MCF 10A (cell line): ENCODE measurements around the gene FCER2. TPM values are rescaled to one million over a fixed set of nuclear protein-coding genes. Genes with fewer than 3 reads are reported as not detected.

Experiments used
- BruUV-seq: library from RNA; stranded (reverse); fragments of 400-500 nt; replicated peaks from 2 replicates; lab custom pipeline; 2021; lab: Mats Ljungman, UMichigan
- CTCF ChIA-PET: fragments of 300-600 bp; sonication (Branson Sonifier 250); formaldehyde crosslinking; extraction: SDS; loops from one replicate; lab custom pipeline; 2021; ENCODE audit warnings: antibody characterized with exemption, inconsistent platforms; lab: Yijun Ruan, JAX
- POLR2A ChIA-PET: fragments of 300-600, 350-650 bp; sonication (Branson Sonifier 250); formaldehyde crosslinking; extraction: SDS; loops from one replicate; lab custom pipeline; 2020; ENCODE audit warnings: antibody characterized with exemption, inconsistent platforms; lab: Yijun Ruan, JAX
- DNase-seq: peaks from one replicate; pipeline ENCODE4 v3.0.0-alpha.2; 2018; ENCODE audit not compliant: unreplicated experiment
- H3K27ac Mint-ChIP-seq: one replicate; pipeline ENCODE4 v1.8.0; 2022; ENCODE audit warnings: mild to moderate bottlenecking, low read depth, mixed read lengths; ENCODE audit not compliant: unreplicated experiment
- H3K27me3 Mint-ChIP-seq: one replicate; pipeline ENCODE4 v1.8.0; 2022; ENCODE audit warnings: mixed read lengths; ENCODE audit not compliant: insufficient read depth, unreplicated experiment
- H3K36me3 Mint-ChIP-seq: one replicate; pipeline ENCODE4 v1.8.0; 2022; ENCODE audit warnings: mild to moderate bottlenecking, moderate library complexity, mixed read lengths; ENCODE audit not compliant: insufficient read depth, unreplicated experiment
- H3K4me1 Mint-ChIP-seq: one replicate; pipeline ENCODE4 v1.8.0; 2022; ENCODE audit warnings: mixed read lengths; ENCODE audit not compliant: insufficient read depth, unreplicated experiment
- H3K4me3 Mint-ChIP-seq: one replicate; pipeline ENCODE4 v1.8.0; 2022; ENCODE audit warnings: mild to moderate bottlenecking, moderate library complexity, mixed read lengths; ENCODE audit not compliant: unreplicated experiment
- H3K9me3 Mint-ChIP-seq: one replicate; pipeline ENCODE4 v1.8.0; 2022; ENCODE audit warnings: mixed read lengths; ENCODE audit not compliant: unreplicated experiment
- intact Hi-C: fragments of 100-400 bp; cut with micrococcal nuclease; formaldehyde crosslinking; loops from 2 replicates; pipeline ENCODE4 v1.14.1; 2022
- total RNA-seq: library from RNA; stranded (reverse); gene quantifications from 2 replicates; pipeline ENCODE4 v1.2.3, GENCODE V29; 2022
- TF ChIP-seq, protein P1 (sequence below): fragments of 200-600 bp; IDR thresholded peaks from one replicate; pipeline ENCODE4 v1.8.0; 2022; ENCODE audit warnings: antibody characterized with exemption, mild to moderate bottlenecking; ENCODE audit not compliant: unreplicated experiment

Gene FCER2
- total RNA-seq, 1 experiment from 2014 or later, result not detected

DNA sequence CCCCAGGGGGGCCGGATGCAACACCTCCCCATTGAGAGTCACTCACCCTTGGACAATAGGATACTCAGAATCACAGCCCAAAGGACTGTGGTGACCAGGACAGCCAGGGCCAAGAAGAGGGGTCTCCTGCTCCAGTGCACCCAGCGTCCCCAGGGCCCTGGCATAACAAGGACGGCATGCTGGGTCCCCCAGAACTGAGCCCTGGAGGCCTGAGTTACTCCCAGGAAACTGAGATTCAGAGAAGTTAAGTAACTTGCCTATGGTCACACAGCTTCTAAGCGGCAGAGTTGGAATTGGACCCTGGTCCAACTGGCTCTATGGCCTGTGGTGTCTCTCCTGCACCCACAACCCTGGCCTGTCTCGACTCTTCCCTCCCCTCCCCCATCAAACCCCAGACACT lies 29.7 kb upstream of the FCER2 start:
- H3K4me1 Mint-ChIP-seq, result peaks cover 6% of the 10 kb centered on the region
- ChIA-PET CTCF (interaction anchor here (0.5 to 1.2 kb wide), 3 partner anchors 25 to 163 kb away, joined by 3 read pairs; no protein-coding TSS in a partner anchor), POLR2A (no interaction called here)
- H3K27me3 Mint-ChIP-seq, result peaks cover 65% of the 10 kb centered on the region
- BruUV-seq, result no TSS peak
- no peak for DNase-seq
- H3K36me3 Mint-ChIP-seq, result no peaks in the 10 kb centered on the region
- H3K4me3 Mint-ChIP-seq, result no peak overlapping the region
- TF ChIP-seq, protein P1, sequence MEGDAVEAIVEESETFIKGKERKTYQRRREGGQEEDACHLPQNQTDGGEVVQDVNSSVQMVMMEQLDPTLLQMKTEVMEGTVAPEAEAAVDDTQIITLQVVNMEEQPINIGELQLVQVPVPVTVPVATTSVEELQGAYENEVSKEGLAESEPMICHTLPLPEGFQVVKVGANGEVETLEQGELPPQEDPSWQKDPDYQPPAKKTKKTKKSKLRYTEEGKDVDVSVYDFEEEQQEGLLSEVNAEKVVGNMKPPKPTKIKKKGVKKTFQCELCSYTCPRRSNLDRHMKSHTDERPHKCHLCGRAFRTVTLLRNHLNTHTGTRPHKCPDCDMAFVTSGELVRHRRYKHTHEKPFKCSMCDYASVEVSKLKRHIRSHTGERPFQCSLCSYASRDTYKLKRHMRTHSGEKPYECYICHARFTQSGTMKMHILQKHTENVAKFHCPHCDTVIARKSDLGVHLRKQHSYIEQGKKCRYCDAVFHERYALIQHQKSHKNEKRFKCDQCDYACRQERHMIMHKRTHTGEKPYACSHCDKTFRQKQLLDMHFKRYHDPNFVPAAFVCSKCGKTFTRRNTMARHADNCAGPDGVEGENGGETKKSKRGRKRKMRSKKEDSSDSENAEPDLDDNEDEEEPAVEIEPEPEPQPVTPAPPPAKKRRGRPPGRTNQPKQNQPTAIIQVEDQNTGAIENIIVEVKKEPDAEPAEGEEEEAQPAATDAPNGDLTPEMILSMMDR, result no peak
- no peaks in the 10 kb centered on the region for H3K9me3 Mint-ChIP-seq
- no peak overlapping the region for H3K27ac Mint-ChIP-seq
- intact Hi-C loops, result no loop called here

DNA sequence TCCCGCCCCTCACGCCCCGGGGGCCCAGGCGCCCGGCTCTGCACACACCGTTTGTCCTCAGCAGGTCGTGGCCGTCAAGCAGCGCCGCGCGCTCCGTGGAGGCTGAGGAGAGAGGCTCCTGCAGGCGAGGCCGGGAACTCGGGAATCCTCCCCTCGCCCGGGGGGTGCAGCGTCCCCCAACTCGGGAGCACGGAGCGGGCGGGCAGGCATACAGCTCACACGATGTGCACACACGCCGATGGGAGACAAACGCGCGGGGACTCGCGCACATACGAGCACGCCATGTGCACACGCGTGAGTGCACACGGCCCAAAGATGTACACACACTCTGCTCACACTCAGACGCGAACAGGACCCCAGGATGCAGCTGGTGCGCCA lies 29.3 kb upstream of the FCER2 start:
- TF ChIP-seq, protein P1, result no peak
- DNase-seq, result no peak
- CTCF ChIA-PET, result interaction anchor here (0.5 kb wide), 2 partner anchors 25 to 138 kb away, joined by 3 read pairs; no protein-coding TSS in a partner anchor
- BruUV-seq, result no TSS peak
- intact Hi-C loops, result no loop called here
- POLR2A ChIA-PET, result no interaction called here
- H3K4me1 Mint-ChIP-seq, result peaks cover 6% of the 10 kb centered on the region
- H3K4me3 Mint-ChIP-seq, result no peak overlapping the region
- H3K9me3 Mint-ChIP-seq, result no peaks in the 10 kb centered on the region
- no peaks in the 10 kb centered on the region for H3K36me3 Mint-ChIP-seq
- no peak overlapping the region for H3K27ac Mint-ChIP-seq
- H3K27me3 Mint-ChIP-seq, result peaks cover 61% of the 10 kb centered on the region

DNA sequence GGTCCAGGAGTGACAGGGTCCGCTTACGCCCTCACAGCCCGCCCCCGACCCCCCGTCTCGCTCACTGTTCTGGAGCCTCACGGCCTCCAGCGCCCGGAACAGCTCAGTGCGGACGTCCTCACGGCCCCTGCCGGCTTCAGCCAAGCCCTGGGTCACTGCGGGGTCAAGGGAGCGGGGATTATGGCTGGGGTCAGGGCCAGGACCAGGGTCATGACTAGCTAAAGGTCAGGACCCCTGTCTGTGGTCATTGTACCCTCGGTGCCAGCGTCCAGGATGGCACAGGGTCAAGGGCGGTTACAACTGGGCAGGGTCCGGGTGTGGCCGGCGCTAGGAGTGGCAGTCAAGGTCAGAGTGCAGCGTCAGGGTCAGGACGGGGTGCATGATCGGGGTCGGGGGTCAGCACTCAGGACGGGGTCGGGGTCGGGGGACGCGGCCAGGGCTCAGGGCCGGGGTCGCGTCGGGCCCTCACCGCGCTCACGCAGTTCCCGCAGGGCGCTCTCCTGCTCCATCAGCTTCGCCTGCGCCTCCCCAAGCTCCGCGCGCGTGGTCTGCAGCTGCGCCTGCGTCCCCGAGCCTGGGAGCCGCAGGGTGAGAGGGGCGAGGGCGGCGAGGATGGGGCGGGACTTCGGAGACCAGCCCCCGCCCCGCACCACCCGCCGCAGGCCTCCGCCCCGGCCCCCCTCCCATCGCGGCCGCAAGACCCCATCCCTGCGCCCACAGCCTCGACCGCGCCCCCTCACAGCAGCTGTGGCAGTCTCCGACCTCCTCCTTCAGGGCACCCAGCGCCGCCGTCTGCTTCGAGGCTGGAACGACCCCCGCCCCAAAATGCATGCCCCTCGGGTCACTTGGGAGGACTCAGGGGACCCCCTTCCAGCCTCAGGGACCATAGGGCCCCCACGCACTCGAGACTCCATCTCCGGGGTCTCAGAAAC lies 28.6 kb upstream of the FCER2 start:
- BruUV-seq, result no TSS peak
- POLR2A ChIA-PET, result interaction anchor here (0.6 kb wide), 1 partner anchor 64 kb away, joined by 3 read pairs; no protein-coding TSS in a partner anchor
- CTCF ChIA-PET, result no interaction called here
- TF ChIP-seq, protein P1, result no peak
- no peak for DNase-seq
- Mint-ChIP-seq H3K9me3 (no peaks in the 10 kb centered on the region), H3K27ac (no peak overlapping the region), H3K27me3 (peaks cover 54% of the 10 kb centered on the region), H3K4me1 (peaks cover 6% of the 10 kb centered on the region), H3K4me3 (no peak overlapping the region), H3K36me3 (no peaks in the 10 kb centered on the region)
- intact Hi-C loops, result no loop called here

DNA sequence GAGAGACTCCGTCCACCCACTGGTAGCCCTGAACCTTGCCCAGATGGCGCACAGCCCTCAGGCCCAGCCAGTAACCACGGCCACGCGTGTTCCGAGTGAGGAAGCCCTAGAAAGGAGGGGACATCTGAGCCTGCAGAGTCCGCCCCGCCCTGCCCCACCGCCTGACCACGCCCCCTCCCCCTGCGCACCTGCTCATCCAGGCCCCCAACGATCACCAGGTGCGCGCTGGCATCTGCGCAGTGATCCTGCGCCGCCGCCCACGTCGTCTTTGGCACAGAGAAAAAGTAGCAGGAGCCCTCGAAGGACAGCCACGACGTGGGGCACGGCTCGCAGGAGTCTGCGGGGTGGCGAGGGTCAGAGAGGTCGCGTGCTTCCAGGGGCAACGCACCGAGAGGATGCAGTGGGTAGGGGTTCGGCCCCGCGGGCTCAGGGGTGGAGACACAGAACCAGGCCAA lies 27.9 kb upstream of the FCER2 start:
- intact Hi-C loops, result no loop called here
- POLR2A ChIA-PET, result interaction anchor here (0.6 kb wide), 1 partner anchor 65 kb away, joined by 3 read pairs; no protein-coding TSS in a partner anchor

More for the DNA sequence above, 27.9 kb upstream of the FCER2 start:
- peaks cover 6% of the 10 kb centered on the region for H3K4me1 Mint-ChIP-seq
- peaks cover 47% of the 10 kb centered on the region for H3K27me3 Mint-ChIP-seq
- TF ChIP-seq, protein P1, result no peak
- no peak overlapping the region for H3K4me3 Mint-ChIP-seq
- BruUV-seq, result no TSS peak
- no peaks in the 10 kb centered on the region for H3K9me3 Mint-ChIP-seq
- no peak overlapping the region for H3K27ac Mint-ChIP-seq
- DNase-seq, result no peak
- CTCF ChIA-PET, result no interaction called here
- H3K36me3 Mint-ChIP-seq, result no peaks in the 10 kb centered on the region
